GM12878 (cell line): Measurements from ENCODE around the gene PDPK1. TPM values are rescaled to one million over a fixed set of nuclear protein-coding genes. Genes with fewer than 3 reads are reported as not detected.
A peak's percentile ranks its signal among the peaks of the same experiment; 100 is the strongest.

Experiments used
- ATAC-seq: fragments of 200-7000 bp; cut with Tn5 transposase; 3 replicates; pipeline ENCODE4 v1.9.1; 2020; ENCODE audit warnings: mild to moderate bottlenecking, moderate library complexity
- BruUV-seq: library from RNA; stranded (reverse); fragments of 400-500 nt; replicated peaks from 2 replicates; lab custom pipeline; 2021; lab: Mats Ljungman, UMichigan
- CTCF ChIA-PET: fragments of 300-600 bp; sonication (Branson Sonifier 250); formaldehyde crosslinking; extraction: SDS; loops from one replicate; lab custom pipeline; 2021; ENCODE audit warnings: inconsistent platforms; lab: Yijun Ruan, JAX
- POLR2A ChIA-PET: fragments of 350-600 bp; formaldehyde crosslinking; extraction: SDS; loops from one replicate; lab custom pipeline; 2021; ENCODE audit warnings: inconsistent platforms; lab: Charles Lee
- RAD21 ChIA-PET: fragments of 300-600 bp; sonication (Branson Sonifier 250); formaldehyde crosslinking; loops from one replicate; lab custom pipeline; 2023; ENCODE audit warnings: antibody characterized with exemption; ENCODE audit not compliant: unreplicated experiment; lab: Charles Lee
- SMC1A ChIA-PET: fragments of 300-600 bp; sonication (Branson Sonifier 250); formaldehyde crosslinking; loops from one replicate; lab custom pipeline; 2023; ENCODE audit not compliant: unreplicated experiment, uncharacterized antibody; lab: Charles Lee
- DNase-seq: peaks from one replicate; pipeline ENCODE4 v3.0.0-alpha.2; 2011; ENCODE audit warnings: low read depth, low spot score
- FAIRE-seq: peaks from 3 replicates; lab custom pipeline; 2011; peaks lifted over from hg19 to GRCh38; lab: Jason Lieb, UNC
- H2AFZ ChIP-seq: 2 replicates; pipeline ENCODE4 v1.6.0; 2011; ENCODE audit warnings: low read depth, low read length, control low read depth; ENCODE audit not compliant: control insufficient read depth
- H3K27ac ChIP-seq: 2 replicates; pipeline ENCODE4 v1.5.1; 2011; ENCODE audit warnings: control low read depth; ENCODE audit not compliant: control insufficient read depth, insufficient read depth
- H3K27me3 ChIP-seq, 2 experiments: replicated peaks in 1 of 2; 2 replicates each; pipeline versions ENCODE4 v1.6.0 to v1.6.1; 2011; ENCODE audit warnings: low read length in 1 of 2; ENCODE audit not compliant: control insufficient read depth in 2 of 2, insufficient read depth in 2 of 2
- H3K36me3 ChIP-seq, 2 experiments: 2 replicates each; pipeline ENCODE4 v1.5.1; 2011; ENCODE audit warnings: low read length in 1 of 2; ENCODE audit not compliant: control insufficient read depth in 2 of 2, insufficient read depth in 2 of 2
- H3K4me1 ChIP-seq: 2 replicates; pipeline ENCODE4 v1.6.1; 2011; ENCODE audit warnings: mild to moderate bottlenecking, low read length, moderate library complexity, mixed read lengths; ENCODE audit not compliant: control insufficient read depth, insufficient read depth
- H3K4me2 ChIP-seq: 2 replicates; pipeline ENCODE4 v1.6.0; 2011; ENCODE audit warnings: control low read depth; ENCODE audit not compliant: control insufficient read depth, insufficient read depth
- H3K4me3 ChIP-seq: fragments of 200-600 bp; sonication (generic); 2 replicates; pipeline ENCODE4 v1.5.1; 2016
- H3K79me2 ChIP-seq: 2 replicates; pipeline ENCODE4 v1.6.0; 2011; ENCODE audit warnings: low read length; ENCODE audit not compliant: control insufficient read depth, insufficient read depth
- H3K9ac ChIP-seq: 2 replicates; pipeline ENCODE4 v1.8.0; 2011; ENCODE audit warnings: low read length, control low read depth, mixed read lengths; ENCODE audit not compliant: control insufficient read depth, insufficient read depth
- H3K9me3 ChIP-seq: replicated peaks from 3 replicates; pipeline ENCODE4 v1.5.1; 2011; ENCODE audit warnings: mild to moderate bottlenecking, low read length; ENCODE audit not compliant: control insufficient read depth, insufficient read depth
- H4K20me1 ChIP-seq: 2 replicates; pipeline ENCODE4 v1.6.0; 2011; ENCODE audit not compliant: control insufficient read depth, insufficient read depth
- MXI1 ChIP-seq: fragments of 150-350 bp; IDR thresholded peaks from 2 replicates; pipeline ENCODE4 v1.6.1; 2011; ENCODE audit warnings: low read depth, mild to moderate bottlenecking, inconsistent platforms, low read length, improper control_type of control experiment
- MYC ChIP-seq: IDR thresholded peaks from 2 replicates; pipeline ENCODE4 v1.6.1; 2011; ENCODE audit warnings: mild to moderate bottlenecking, low read length, moderate library complexity, inconsistent platforms; ENCODE audit not compliant: insufficient read depth, insufficient replicate concordance, insufficient read length, severe bottlenecking
- NFIC ChIP-seq: IDR thresholded peaks from 2 replicates; pipeline ENCODE4 v1.6.1; 2012; ENCODE audit warnings: low read depth, mild to moderate bottlenecking, inconsistent platforms, low read length, moderate library complexity
- PBX3 ChIP-seq: IDR thresholded peaks from 2 replicates; pipeline ENCODE4 v1.6.1; 2011; ENCODE audit warnings: mild to moderate bottlenecking, low read depth, low read length, moderate library complexity; ENCODE audit not compliant: insufficient replicate concordance
- PKNOX1 ChIP-seq: fragments of 450-650 bp; IDR thresholded peaks from 2 replicates; pipeline ENCODE4 v1.6.1; 2016; ENCODE audit warnings: mild to moderate bottlenecking
- PML ChIP-seq: IDR thresholded peaks from 2 replicates; pipeline ENCODE4 v1.6.1; 2012; ENCODE audit warnings: low read length, inconsistent platforms
- RAD21 ChIP-seq: IDR thresholded peaks from 2 replicates; pipeline ENCODE4 v1.6.1; 2011; ENCODE audit warnings: mild to moderate bottlenecking, low read depth, low read length, moderate library complexity; ENCODE audit not compliant: insufficient read depth
- RELB ChIP-seq: fragments of 450-650 bp; IDR thresholded peaks from 2 replicates; pipeline ENCODE4 v1.6.1; 2017; ENCODE audit warnings: low read depth, mild to moderate bottlenecking, moderate library complexity
- SP1 ChIP-seq: IDR thresholded peaks from one replicate; pipeline ENCODE4 v1.6.1; 2011; ENCODE audit warnings: low read depth, low read length
- ZBTB4 ChIP-seq: fragments of 450-650 bp; formaldehyde crosslinking; IDR thresholded peaks from 2 replicates; pipeline ENCODE4 v1.4.0; 2022; ENCODE audit warnings: mild to moderate bottlenecking, moderate library complexity
- WGBS: methylation state at CpG from one replicate; pipeline ENCODE4 v1.1.6; 2016; ENCODE audit warnings: low lambda C conversion rate; ENCODE audit not compliant: insufficient replicate concordance, insufficient coverage; ENCODE audit errors: missing lambda C conversion rate; 5-methylcytosine and 5-hydroxymethylcytosine counted together
- in situ Hi-C: fragments of 300-500 bp; cut with MboI; formaldehyde crosslinking; loops from 9 replicates; pipeline ENCODE4 v1.14.3; 2018; ENCODE audit warnings: mixed read lengths
- intact Hi-C: fragments of 100-400 bp; cut with micrococcal nuclease; formaldehyde crosslinking; loops from one replicate; pipeline ENCODE4 v1.14.2; 2022; ENCODE audit not compliant: unreplicated experiment
- polyA plus RNA-seq, 11 experiments: library from polyadenylated mRNA; depleted of rRNA in 4 of 11; unstranded in 6 of 11; stranded (reverse) in 5 of 11; fragments of >200 nt; fragmentation: Nextera tagmentation in 4 of 11; fragmentation: Illumina TruSeq in 1 of 11; extraction: Ambion mirVana in 4 of 11; extraction: Trizol in 1 of 11; gene quantifications; 1 replicate in 1 of 11; 2 replicates in 10 of 11; pipeline versions ENCODE4 v1.2.1 to v1.2.3, GENCODE V29; 2011 to 2016; ENCODE audit warnings: inconsistent platforms in 2 of 11, missing spikeins in 2 of 11, low read depth in 1 of 11
- total RNA-seq, 4 experiments: library from RNA; depleted of rRNA in 3 of 4; stranded (reverse); fragments of >200 nt in 3 of 4; fragmentation: Illumina TruSeq in 1 of 4; extraction: Trizol in 1 of 4; gene quantifications; 2 replicates each; pipeline versions ENCODE4 v1.2.1 to v1.2.3, GENCODE V29; 2013 to 2021

The PDPK1 gene
- total and polyA plus RNA-seq, 10 of the 15 experiments (the other 5 are each of a cell fraction or from before 2014, with no cell fraction given) = 3.9 to 41.3 (median 25.5) TPM

DNA sequence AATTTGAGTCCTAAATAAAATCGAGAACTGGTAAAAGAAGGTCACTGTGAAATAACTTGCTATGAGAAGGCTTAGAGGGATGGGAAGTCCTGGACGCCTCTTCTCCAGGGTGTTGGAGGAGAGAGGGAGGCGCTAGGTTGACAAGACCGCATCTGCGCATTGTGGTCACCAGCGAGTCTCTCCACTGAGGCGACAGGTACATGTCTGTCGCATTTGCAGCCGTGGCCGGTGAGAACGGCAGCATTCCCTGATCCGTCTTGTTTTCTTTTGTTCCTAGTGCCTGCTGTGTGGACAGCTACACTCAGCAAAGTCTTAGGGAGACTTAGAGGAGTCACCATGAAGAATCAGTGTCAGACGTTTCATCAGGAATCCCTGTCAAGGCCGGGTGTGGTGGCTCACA lies 32.1 kb upstream of the PDPK1 start (continued):
- TF ChIP-seq PKNOX1 = no peak
- no peak for TF ChIP-seq PML

DNA sequence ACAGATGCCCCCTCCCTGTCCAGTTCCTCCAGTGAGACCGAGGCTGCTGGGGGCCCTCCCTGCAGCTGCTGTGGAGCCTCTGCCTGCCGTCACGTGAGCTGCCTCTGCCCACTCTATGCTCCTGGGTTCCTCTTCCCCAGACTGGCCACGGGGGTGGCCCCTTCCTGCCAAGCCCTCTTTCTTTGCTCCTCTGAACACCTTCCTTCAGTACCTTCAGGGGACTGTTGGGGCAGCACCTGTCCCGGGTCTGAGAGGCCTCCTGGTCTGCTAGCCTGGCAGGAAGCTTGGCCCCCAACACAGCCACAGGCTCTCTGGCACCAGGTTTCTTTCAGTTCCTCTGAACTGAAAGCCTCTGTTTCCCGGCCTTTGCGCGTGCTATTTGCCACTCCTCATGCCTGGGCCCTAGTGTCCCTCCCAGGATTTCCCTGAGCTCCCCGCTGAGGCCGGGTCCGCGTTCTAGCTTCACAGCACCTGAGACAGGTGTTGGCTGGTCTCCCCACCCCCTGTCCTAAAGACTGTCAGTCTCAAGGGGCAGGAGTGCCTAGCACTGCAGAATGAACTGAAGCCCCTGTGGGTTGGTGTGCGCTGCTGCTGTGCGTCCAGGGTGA lies 30.7 kb upstream of the PDPK1 start:
- Histone ChIP-seq H3K4me3 (no peak overlapping the region), H3K9ac (peak overlapping the region; percentile 36), H3K4me2 (peak overlapping the region; percentile 86), H3K9me3 (no peaks in the 10 kb centered on the region), H3K36me3 (no peaks in the 10 kb centered on the region; a peak in 1 of 4 replicates), H3K27me3 (no peaks in the 10 kb centered on the region), H2AFZ (peak overlapping the region; percentile 76), H3K4me1 (peaks cover 33% of the 10 kb centered on the region), H4K20me1 (no peaks in the 10 kb centered on the region), H3K27ac (peak overlapping the region; percentile 83), H3K79me2 (no peaks in the 10 kb centered on the region)
- ATAC-seq (peak; percentile 90), FAIRE-seq (peak; percentile 73), DNase-seq (peak; percentile 41)
- BruUV-seq = no TSS peak
- POLR2A ChIA-PET = interaction anchor here (0.6 to 2.5 kb wide), 6 partner anchors 9 to 375 kb away, joined by 3 to 8 read pairs (median 4); partner anchors contain the start of gene TBC1D24
- SMC1A ChIA-PET = no interaction called here
- RAD21 ChIA-PET = interaction anchor here (0.7 to 1.2 kb wide), 2 partner anchors 25 to 459 kb away, joined by 3 to 6 read pairs; partner anchors contain the start of genes NTHL1 and TSC2
- in situ Hi-C loops (loop anchor here (5.0 kb wide), 1 partner anchor 75 kb away; no protein-coding TSS in a partner anchor), intact Hi-C loops (loop anchor here (5.0 to 10.0 kb wide), 2 partner anchors 40 to 242 kb away; partner anchors contain the start of gene RNPS1)
- 49% methylated on average over 14 of the region's 14 CpGs for WGBS
- CTCF ChIA-PET = interaction anchor here (0.8 to 1.2 kb wide), 3 partner anchors 9 to 313 kb away, joined by 3 to 5 read pairs (median 4); partner anchors contain the start of gene CCNF
- TF ChIP-seq SP1 (no peak), MYC (no peak), RAD21 (0 out of 2 replicates have a peak, but pooled peaks have one; percentile 6), ZBTB4 (CRISPR knock-in tag) (no peak), MXI1 (peak; percentile 31; the same call in 1 of the 2 replicates), RELB (peak; percentile 53), NFIC (no peak), PBX3 (no peak)
